COLO829 (cell line): ENCODE results near the gene GSN.
A peak's percentile ranks its signal among the peaks of the same experiment; 100 is the strongest.

ENCODE experiments used
- DNase-seq: peaks from one replicate; pipeline ENCODE4 v3.0.0; 2012; ENCODE audit warnings: low spot score

The GSN gene

GRCh38 chr9:121323449-121324151, 55.6 kb downstream of the GSN start:
- no peak for DNase-seq

GRCh38 chr9:121324316-121324715, 56.4 kb downstream of the GSN start:
- DNase-seq, result no peak

- no peak for DNase-seq
These were observed 56.8 kb downstream of the GSN start for GRCh38 chr9:121324755-121325154.

- DNase-seq, result no peak
These were observed 57.4 kb downstream of the GSN start for GRCh38 chr9:121325387-121325786.

- no peak for DNase-seq
These were observed 58.3 kb downstream of the GSN start for GRCh38 chr9:121326130-121326838.

GRCh38 chr9:121326901-121327613, 59.1 kb downstream of the GSN start:
- DNase-seq, result no peak

- DNase-seq, result no peak
These were observed 60.5 kb downstream of the GSN start for GRCh38 chr9:121328476-121328875.

GRCh38 chr9:121328876-121329681, 61.1 kb downstream of the GSN start:
- DNase-seq, result no peak

GRCh38 chr9:121331549-121331948, 63.6 kb downstream of the GSN start:
- no peak for DNase-seq

- DNase-seq, result no peak
These were observed 64.2 kb downstream of the GSN start for GRCh38 chr9:121331992-121332685.

- DNase-seq, result peak; percentile 28
These were observed 66.2 kb downstream of the GSN start for GRCh38 chr9:121333950-121334773.

- no peak for DNase-seq
These were observed 68.7 kb downstream of the GSN start for GRCh38 chr9:121336665-121337064.

- no peak for DNase-seq
These were observed 71.5 kb downstream of the GSN start for GRCh38 chr9:121339437-121339836.

- no peak for DNase-seq
These were observed 72.9 kb downstream of the GSN start for GRCh38 chr9:121340676-121341392.

GRCh38 chr9:121344184-121344583, 76.2 kb downstream of the GSN start:
- DNase-seq, result no peak

GRCh38 chr9:121345070-121345469, 77.1 kb downstream of the GSN start:
- no peak for DNase-seq

GRCh38 chr9:121348221-121348620, 80.3 kb downstream of the GSN start:
- DNase-seq, result no peak

GRCh38 chr9:121349009-121349408, 81.0 kb downstream of the GSN start:
- no peak for DNase-seq

- no peak for DNase-seq
These were observed 82.1 kb downstream of the GSN start for GRCh38 chr9:121350036-121350435.

GRCh38 chr9:121350993-121351561, 83.1 kb downstream of the GSN start:
- DNase-seq, result peak; percentile 28
